Measurements from ENCODE around the gene ZBTB12.
"Not testable (repeated sequence)": the region's sequence is repeated elsewhere in the genome, so short reads cannot be mapped to it uniquely, and the experiment has no call there.

Gene ZBTB12

GRCh38 chr6:31874836-31875572, 26.9 kb downstream of the ZBTB12 start:
- no peak for DNase-seq (ENCODE audit: low read depth)

- DNase-seq (ENCODE audit: low read depth): no peak
Measured at GRCh38 chr6:31874084-31874670, 27.7 kb downstream of the ZBTB12 start.

- DNase-seq (ENCODE audit: low read depth): peak; percentile 19
Measured at GRCh38 chr6:31871046-31871659, 30.7 kb downstream of the ZBTB12 start.

- no peak for DNase-seq (ENCODE audit: low read depth)
Measured at GRCh38 chr6:31870385-31870921, 31.4 kb downstream of the ZBTB12 start.

- DNase-seq (ENCODE audit: low read depth): no peak
Measured at GRCh38 chr6:31869343-31869742, 32.5 kb downstream of the ZBTB12 start.

- DNase-seq (ENCODE audit: low read depth): not testable (repeated sequence)
Measured at GRCh38 chr6:31868658-31868971, 33.3 kb downstream of the ZBTB12 start.

- no peak for DNase-seq (ENCODE audit: low read depth)
Measured at GRCh38 chr6:31865205-31866118, 36.4 kb downstream of the ZBTB12 start.

- DNase-seq (ENCODE audit: low read depth): no peak
Measured at GRCh38 chr6:31864818-31865204, 37.1 kb downstream of the ZBTB12 start.

- DNase-seq (ENCODE audit: low read depth): not testable (repeated sequence)
Measured at GRCh38 chr6:31864123-31864562, 37.7 kb downstream of the ZBTB12 start.

GRCh38 chr6:31862344-31863235, 39.3 kb downstream of the ZBTB12 start, which contains the start of gene NEU1:
Gene NEU1 (minus strand): TSS chr6:31862821. CDS start chr6:31862776, 45 bp downstream.
- DNase-seq (ENCODE audit: low read depth): peak; percentile 100

- DNase-seq (ENCODE audit: low read depth): no peak
Measured at GRCh38 chr6:31861919-31862343, 40.0 kb downstream of the ZBTB12 start.

GRCh38 chr6:31861150-31861549, 40.7 kb downstream of the ZBTB12 start:
- DNase-seq (ENCODE audit: low read depth): no peak

GRCh38 chr6:31860349-31860748, 41.5 kb downstream of the ZBTB12 start:
- DNase-seq (ENCODE audit: low read depth): no peak

GRCh38 chr6:31859923-31860322, 42.0 kb downstream of the ZBTB12 start:
- no peak for DNase-seq (ENCODE audit: low read depth)

GRCh38 chr6:31858707-31859106, 43.2 kb downstream of the ZBTB12 start:
- DNase-seq (ENCODE audit: low read depth): no peak

GRCh38 chr6:31857774-31858173, 44.1 kb downstream of the ZBTB12 start:
- not testable (repeated sequence) for DNase-seq (ENCODE audit: low read depth)

GRCh38 chr6:31851980-31852718, 49.7 kb downstream of the ZBTB12 start:
- not testable (repeated sequence) for DNase-seq (ENCODE audit: low read depth)

GRCh38 chr6:31851485-31851832, 50.4 kb downstream of the ZBTB12 start:
- DNase-seq (ENCODE audit: low read depth): no peak

- no peak for DNase-seq (ENCODE audit: low read depth)
Measured at GRCh38 chr6:31850765-31851484, 51.0 kb downstream of the ZBTB12 start.

Data from HS-27A (cell line).